Right lobe of liver (tissue), 6 donors: ENCODE data around the gene TNFRSF17. TPM values are rescaled to one million over a fixed set of nuclear protein-coding genes. Genes with fewer than 3 reads are reported as not detected.
"Not testable (repeated sequence)": the region's sequence is repeated elsewhere in the genome, so short reads cannot be mapped to it uniquely, and the experiment has no call there.

Source experiments
- ATAC-seq, 4 donors: fragments of 200-7000 bp; cut with Tn5 transposase; one replicate each; pipeline ENCODE4 v1.9.1; 2020; ENCODE audit warnings: mild to moderate bottlenecking in 4 of 4, moderate library complexity in 4 of 4
- DNase-seq, 3 donors: peaks; one replicate each; pipeline ENCODE4 v3.0.0-alpha.2; 2020
- H3K27ac ChIP-seq, 3 donors: fragments of 200-600 bp; one replicate each; pipeline ENCODE4 v1.8.0; 2022
- H3K27me3 ChIP-seq, 2 donors: fragments of 200-600 bp; one replicate each; pipeline ENCODE4 v1.8.0; 2022
- H3K36me3 ChIP-seq, 4 donors: fragments of 200-600 bp; sonication (generic) in 1 of 4; one replicate each; pipeline versions ENCODE4 v1.5.1 to v1.8.0; 2017 to 2022; ENCODE audit warnings: control low read depth in 1 of 4
- H3K4me1 ChIP-seq, 4 donors: fragments of 200-600 bp; sonication (generic) in 1 of 4; one replicate each; pipeline versions ENCODE4 v1.5.1 to v1.8.0; 2017 to 2022; ENCODE audit warnings: control low read depth in 1 of 4
- H3K4me3 ChIP-seq, 3 donors: fragments of 200-600 bp; one replicate each; pipeline ENCODE4 v1.8.0; 2022
- H3K9me3 ChIP-seq, 4 donors: fragments of 200-600 bp; sonication (generic) in 1 of 4; one replicate each; pipeline versions ENCODE4 v1.5.1 to v1.8.0; 2017 to 2022; ENCODE audit warnings: control low read depth in 1 of 4
- CTCF ChIP-seq, 4 donors: fragments of 200-600 bp in 3 of 4; fragments of 450-650 bp in 1 of 4; IDR thresholded peaks; one replicate each; pipeline versions ENCODE4 v1.5.1 to v1.8.0; 2016 to 2022; ENCODE audit warnings: antibody characterized with exemption in 4 of 4, mild to moderate bottlenecking in 2 of 4
- POLR2A ChIP-seq: fragments of 450-650 bp; IDR thresholded peaks from one replicate; pipeline ENCODE4 v1.6.1; 2017; ENCODE audit warnings: antibody characterized with exemption, mild to moderate bottlenecking
- WGBS: methylation state at CpG from one replicate; pipeline ENCODE4 v1.1.6; 2018; ENCODE audit warnings: low coverage, low lambda C conversion rate; ENCODE audit not compliant: insufficient coverage; ENCODE audit errors: missing lambda C conversion rate; 5-methylcytosine and 5-hydroxymethylcytosine counted together
- intact Hi-C, 2 donors: fragments of 100-400 bp; cut with DNase I; formaldehyde crosslinking; loops; one replicate each; pipeline versions ENCODE4 v1.11.2 to v1.14.1; 2022
- total RNA-seq, 6 experiments: library from RNA; depleted of rRNA in 2 of 6; stranded (reverse); fragments of >200 nt in 2 of 6; fragmentation: NEBNext Ultra II Directional in 3 of 6; extraction: Animal tissue kit (Norgen Biotek cat#: 25700) in 3 of 6; gene quantifications; one replicate each; pipeline versions ENCODE4 v1.1.0 to v1.2.4, GENCODE V29; 2016 to 2023
- donor health status: DM: no; HTN: yes; CAD: no.
- donor health status: DM: no; HTN: no; CAD: no.
- donor health status: DM: no; HTN: no; CAD: no.
- donor health status: DM: no; HTN: yes; CAD: no.
- donor health status: DM: no; HTN: yes; CAD: no.

The TNFRSF17 gene
- total RNA-seq, 6 experiments from 2014 or later, result 0.44 TPM; not detected in 5

GRCh38 chr16:11946433-11946832 is 18.6 kb upstream of the TNFRSF17 start:
- ATAC-seq, result no peak
- no peak for TF ChIP-seq POLR2A
- TF ChIP-seq CTCF (IDR thresholded peaks at IDR 0.05), result no peak
- Histone ChIP-seq H3K27me3 (no peaks in the 10 kb centered on the region), H3K4me3 (no peak overlapping the region), H3K36me3 (no peaks in the 10 kb centered on the region), H3K27ac (no peak overlapping the region), H3K9me3 (no peaks in the 10 kb centered on the region), H3K4me1 (no peaks in the 10 kb centered on the region)
- DNase-seq, result no peak
- WGBS, result 69% methylated on average over 3 of the region's 3 CpGs
- intact Hi-C loops, result no loop called here

- Histone ChIP-seq H3K36me3 (no peaks in the 10 kb centered on the region), H3K4me1 (no peaks in the 10 kb centered on the region), H3K4me3 (no peak overlapping the region), H3K27me3 (no peaks in the 10 kb centered on the region), H3K9me3 (no peaks in the 10 kb centered on the region), H3K27ac (no peak overlapping the region)
- TF ChIP-seq CTCF (IDR thresholded peaks at IDR 0.05), result no peak
- TF ChIP-seq POLR2A, result no peak
- DNase-seq (no peak), ATAC-seq (no peak)
- WGBS, result 94% methylated on average over 4 of the region's 5 CpGs
- intact Hi-C loops, result no loop called here
Measured at GRCh38 chr16:11948819-11949218, 16.2 kb upstream of the TNFRSF17 start.

GRCh38 chr16:11949527-11949926 is 15.5 kb upstream of the TNFRSF17 start:
- Histone ChIP-seq H3K27ac (no peak overlapping the region), H3K27me3 (no peaks in the 10 kb centered on the region), H3K9me3 (no peaks in the 10 kb centered on the region), H3K4me3 (no peak overlapping the region), H3K36me3 (no peaks in the 10 kb centered on the region), H3K4me1 (no peaks in the 10 kb centered on the region)
- peak; percentile 75 to 94 (median 92) for ATAC-seq
- intact Hi-C loops, result no loop called here
- 18% methylated on average over 4 of the region's 4 CpGs for WGBS
- no peak for TF ChIP-seq POLR2A
- peak; percentile 40 to 57 (median 48) for TF ChIP-seq CTCF (IDR thresholded peaks at IDR 0.05)
- no peak for DNase-seq

GRCh38 chr16:11950388-11950787 is 14.6 kb upstream of the TNFRSF17 start:
- intact Hi-C loops, result no loop called here
- DNase-seq, result no peak
- Histone ChIP-seq H3K4me3 (no peak overlapping the region), H3K4me1 (no peaks in the 10 kb centered on the region), H3K9me3 (no peaks in the 10 kb centered on the region), H3K27ac (no peak overlapping the region), H3K27me3 (no peaks in the 10 kb centered on the region), H3K36me3 (no peaks in the 10 kb centered on the region)
- WGBS, result 79% methylated on average over 5 of the region's 5 CpGs
- no peak for ATAC-seq
- TF ChIP-seq POLR2A (no peak), CTCF (IDR thresholded peaks at IDR 0.05) (no peak)

- intact Hi-C loops, H3K27me3 ChIP-seq, ATAC-seq, DNase-seq, H3K27ac ChIP-seq, H3K4me1 ChIP-seq, H3K9me3 ChIP-seq, H3K36me3 ChIP-seq, H3K4me3 ChIP-seq: not testable (repeated sequence)
- 80% methylated on average over 8 of the region's 8 CpGs for WGBS
Measured at GRCh38 chr16:11953576-11953975, 11.4 kb upstream of the TNFRSF17 start.
